HG02798 (cell line): ENCODE results near the gene KCNIP3.
"Not testable (repeated sequence)": the region's sequence is repeated elsewhere in the genome, so short reads cannot be mapped to it uniquely, and the experiment has no call there.

ENCODE experiments used
- ATAC-seq: cut with Tn5 transposase; IDR thresholded peaks from one replicate; pipeline ENCODE4 v1.9.1; 2021; ENCODE audit warnings: mild to moderate bottlenecking; ENCODE audit not compliant: unreplicated experiment, poor library complexity

Gene KCNIP3

DNA sequence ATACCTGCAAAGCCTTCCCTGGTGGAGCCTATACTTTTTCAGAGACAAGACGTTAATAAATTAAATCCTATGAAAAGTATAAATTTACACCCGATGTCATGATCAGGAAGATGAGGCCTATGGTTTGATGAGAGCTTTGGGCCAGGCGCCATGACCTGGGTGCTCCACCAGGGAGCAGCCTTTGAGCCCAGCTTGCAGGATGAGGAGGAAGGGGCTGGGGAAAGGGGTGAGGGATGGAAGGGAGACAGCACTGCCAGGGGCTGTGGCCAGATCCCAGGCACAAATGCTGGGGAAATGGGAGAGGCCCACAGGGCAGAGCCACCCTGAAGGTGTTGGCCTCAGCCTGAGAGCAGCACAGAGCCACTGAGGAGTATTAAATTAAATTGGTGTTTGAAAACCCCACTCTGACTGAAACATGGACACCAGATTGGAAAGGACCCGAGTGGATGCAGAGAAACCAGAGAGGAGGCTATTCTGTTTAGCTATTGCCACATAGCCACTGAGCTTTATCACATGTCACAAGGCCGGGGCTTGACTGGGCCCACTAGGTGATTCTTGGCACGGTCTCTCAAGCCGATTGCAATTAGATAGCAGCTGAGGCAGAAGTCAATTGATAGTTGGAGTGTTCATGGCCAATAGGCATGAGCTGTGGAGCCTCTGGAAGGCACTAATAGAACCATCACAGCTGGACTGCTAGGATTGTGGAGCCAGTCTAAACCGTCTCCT is 95.7 kb downstream of the KCNIP3 start:
- ATAC-seq, result no peak

GRCh38 chr2:95393901-95394300 is 96.8 kb downstream of the KCNIP3 start:
- no peak for ATAC-seq

DNA sequence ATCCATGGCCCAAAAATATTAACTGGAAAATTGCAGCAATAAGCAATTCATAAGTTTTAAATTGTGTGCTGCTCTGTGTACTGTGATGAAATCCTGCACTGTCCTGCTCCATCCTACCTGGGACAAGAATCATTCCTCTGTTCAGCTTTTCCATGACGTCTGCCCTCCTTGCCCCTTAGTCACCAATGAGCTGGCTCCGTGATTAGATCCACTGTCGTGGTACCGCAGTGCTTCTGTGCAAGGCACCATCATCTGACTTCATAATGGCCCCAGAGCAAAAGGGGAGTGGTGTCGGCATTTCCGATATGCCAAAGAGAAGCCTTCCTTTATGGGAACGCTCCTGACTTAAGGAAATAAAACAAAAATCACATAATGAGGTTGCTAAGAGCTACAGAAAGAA is 101.9 kb downstream of the KCNIP3 start:
- ATAC-seq, result no peak

DNA sequence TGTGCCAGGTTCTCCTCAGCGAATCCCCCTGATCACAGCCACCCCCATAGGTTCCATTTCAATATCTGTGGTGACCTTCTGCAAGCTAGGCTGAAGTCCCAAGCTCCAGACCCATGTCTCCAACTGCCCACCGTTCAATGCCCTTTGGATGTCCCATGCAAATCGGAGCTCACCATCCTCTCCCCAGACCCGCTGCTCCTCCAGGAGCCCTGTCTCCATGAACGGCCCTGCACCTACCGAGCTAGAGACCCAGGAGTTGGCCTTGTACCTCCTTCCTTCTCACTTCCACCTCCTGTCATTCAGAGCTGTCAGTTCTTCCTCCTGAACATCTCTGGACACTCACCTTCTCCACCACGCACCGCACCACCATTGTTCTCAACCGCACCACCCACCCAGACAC is 104.3 kb downstream of the KCNIP3 start:
- ATAC-seq, result no peak

DNA sequence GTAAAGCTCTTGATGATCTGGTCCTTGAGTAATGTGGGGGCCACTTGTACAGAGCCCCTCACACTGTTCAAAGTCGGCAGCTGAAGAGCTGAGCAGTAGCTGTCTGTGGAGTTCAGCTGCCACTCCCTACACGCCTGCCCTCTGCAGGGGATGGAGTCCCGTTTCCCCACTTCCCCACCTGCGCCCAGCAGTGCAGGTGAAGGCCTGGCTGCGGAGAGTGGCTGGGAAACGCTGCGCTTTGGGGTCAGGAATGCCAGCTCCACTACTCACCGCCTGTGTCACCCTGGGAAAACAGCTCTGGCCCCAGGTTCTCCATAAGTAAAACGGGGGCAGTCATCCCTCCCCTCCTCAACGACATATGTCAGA is 104.8 kb downstream of the KCNIP3 start:
- ATAC-seq, result peak; percentile 8

GRCh38 chr2:95402370-95403203 is 105.4 kb downstream of the KCNIP3 start, which contains the start of gene FAHD2A:
Gene FAHD2A, plus strand, starts transcription at chr2:95402708. Its CDS starts 2,851 bp downstream, at chr2:95405559.
- ATAC-seq, result peak; percentile 97

- peak; percentile 27 for ATAC-seq
Observed at GRCh38 chr2:95403204-95403721, 106.1 kb downstream of the KCNIP3 start.

DNA sequence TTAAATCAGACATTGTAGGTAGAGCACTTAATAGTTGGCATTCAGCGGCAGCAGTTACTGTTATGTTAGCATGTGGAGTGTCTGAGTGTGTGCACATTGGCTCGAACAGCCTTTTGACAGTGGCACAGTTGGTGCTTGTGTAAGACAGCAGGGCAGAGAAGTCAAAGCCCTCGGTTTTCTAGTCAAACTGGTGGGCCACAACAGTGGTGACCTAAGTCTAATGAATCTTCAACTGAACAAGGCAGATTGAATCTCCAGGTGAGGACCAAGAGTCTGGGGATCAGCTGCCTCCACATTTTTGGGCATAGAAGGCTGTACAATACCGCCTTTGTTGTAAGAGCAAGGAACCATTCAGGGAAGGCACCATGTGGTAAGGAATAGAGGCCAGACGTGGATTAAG is 106.7 kb downstream of the KCNIP3 start:
- ATAC-seq, result not testable (repeated sequence)

- ATAC-seq, result not testable (repeated sequence)
Observed at GRCh38 chr2:95404676-95405075, 107.5 kb downstream of the KCNIP3 start.

- ATAC-seq, result not testable (repeated sequence)
Observed at GRCh38 chr2:95411239-95411638, 114.1 kb downstream of the KCNIP3 start.

GRCh38 chr2:95414015-95414594 is 117.0 kb downstream of the KCNIP3 start:
- ATAC-seq, result peak; percentile 88

- ATAC-seq, result not testable (repeated sequence)
Observed at GRCh38 chr2:95415138-95415537, 118.0 kb downstream of the KCNIP3 start.

- not testable (repeated sequence) for ATAC-seq
Observed at GRCh38 chr2:95415561-95415960, 118.4 kb downstream of the KCNIP3 start.

DNA sequence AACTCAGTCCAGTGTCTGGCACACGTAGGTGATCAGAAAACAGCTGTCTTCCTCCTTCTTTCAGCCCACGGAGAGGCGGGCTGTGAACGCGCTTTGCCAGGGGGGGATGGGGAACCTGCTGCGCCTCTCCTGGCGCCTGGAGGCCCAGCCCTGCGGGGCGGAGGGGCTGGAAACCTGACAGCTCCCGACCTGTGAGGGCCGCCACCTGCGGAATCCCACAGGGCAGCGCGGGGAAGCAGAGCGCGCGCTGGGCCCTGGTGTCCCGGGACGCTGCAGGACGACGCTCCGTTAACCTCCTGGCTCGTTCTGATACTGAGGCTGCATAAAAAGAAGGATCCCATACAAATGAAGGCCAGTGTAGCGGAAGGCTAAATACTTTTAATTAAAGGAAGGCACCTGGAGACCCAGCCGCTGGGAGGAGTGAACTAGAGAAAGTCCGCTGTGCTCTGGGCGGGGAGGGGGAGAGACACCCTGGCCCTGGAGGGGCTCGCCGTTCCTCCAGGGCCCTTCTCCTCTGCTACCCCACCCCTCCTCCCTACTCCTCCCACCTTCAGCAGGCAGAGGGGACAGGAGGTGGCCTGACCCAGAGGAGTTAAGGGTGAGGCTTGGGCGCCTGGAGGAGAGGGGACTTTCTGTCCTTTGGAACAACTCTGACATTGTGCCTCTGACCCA is 130.2 kb downstream of the KCNIP3 start:
- ATAC-seq, result not testable (repeated sequence)

DNA sequence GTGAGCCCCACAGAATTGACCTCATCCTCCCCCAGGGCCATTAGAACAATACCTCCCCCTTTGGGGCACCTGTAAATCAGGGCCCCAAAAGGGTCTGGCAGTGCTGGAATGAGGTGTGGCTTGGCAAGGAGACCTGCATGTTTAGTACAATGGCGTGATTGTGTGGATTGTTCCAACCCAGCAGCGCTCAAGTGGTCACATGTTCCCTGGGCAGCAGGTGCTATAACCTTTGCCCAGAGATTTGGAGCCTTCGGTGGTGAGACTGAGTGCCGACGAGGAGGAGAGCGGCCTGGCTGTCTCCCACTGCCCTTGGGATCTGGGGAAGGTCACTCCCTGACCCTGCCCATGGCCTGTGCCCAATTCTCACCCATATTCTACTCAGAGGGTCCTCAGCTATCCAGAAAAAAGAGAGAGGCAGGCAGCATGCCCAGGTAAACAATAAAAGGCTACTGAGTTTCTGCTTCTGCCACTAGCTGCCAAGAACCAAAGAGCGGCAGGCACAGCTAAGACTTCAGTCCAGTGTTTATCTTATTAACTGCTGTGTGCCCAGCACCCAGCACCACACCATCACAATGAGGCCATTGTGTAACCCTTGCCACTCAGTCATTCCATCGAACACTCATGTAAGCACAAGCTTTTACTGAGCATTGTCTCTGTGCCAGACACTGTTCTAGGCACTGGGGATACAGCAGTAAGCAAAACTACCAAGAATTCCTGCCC is 132.8 kb downstream of the KCNIP3 start:
- ATAC-seq, result not testable (repeated sequence)

DNA sequence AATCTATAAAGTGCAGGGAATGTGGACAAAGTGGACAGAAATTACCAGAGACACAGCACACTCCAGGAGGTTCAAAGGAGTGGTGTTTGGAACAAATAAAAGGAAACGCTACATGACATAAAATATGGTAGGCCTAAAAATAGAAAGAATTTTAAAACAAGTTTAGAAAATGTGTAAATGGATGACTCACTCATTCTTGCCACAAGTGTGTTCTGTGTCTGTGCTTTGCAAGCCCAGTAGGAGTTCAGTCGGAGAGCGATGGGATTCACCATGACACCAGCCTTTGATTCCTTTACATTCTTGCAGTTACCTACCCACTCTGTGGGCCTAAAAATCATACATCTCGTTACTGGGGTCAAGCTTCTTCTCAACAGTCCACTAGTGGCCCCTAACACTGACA is 136.2 kb downstream of the KCNIP3 start:
- ATAC-seq, result not testable (repeated sequence)

DNA sequence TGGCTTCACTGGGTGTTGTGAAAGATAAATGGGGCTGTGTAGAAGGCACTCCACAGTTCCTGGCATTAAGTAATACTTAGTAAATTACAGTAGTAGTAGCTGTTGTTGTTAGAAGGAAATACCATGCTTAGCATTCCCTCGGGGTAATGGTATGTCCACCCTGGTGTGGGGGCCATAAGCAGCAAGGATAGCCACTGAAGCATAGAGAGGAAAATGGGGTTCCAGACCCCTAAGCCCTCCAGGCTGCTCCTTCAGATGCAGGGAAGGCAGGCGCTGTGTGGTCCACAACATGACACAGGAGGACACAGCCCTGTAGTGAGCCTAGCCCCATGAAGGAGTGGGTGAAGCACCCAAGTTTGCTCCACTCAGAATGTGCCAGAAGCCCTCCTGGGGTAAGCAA is 136.8 kb downstream of the KCNIP3 start:
- not testable (repeated sequence) for ATAC-seq

GRCh38 chr2:95434507-95435076 is 137.4 kb downstream of the KCNIP3 start:
- not testable (repeated sequence) for ATAC-seq

DNA sequence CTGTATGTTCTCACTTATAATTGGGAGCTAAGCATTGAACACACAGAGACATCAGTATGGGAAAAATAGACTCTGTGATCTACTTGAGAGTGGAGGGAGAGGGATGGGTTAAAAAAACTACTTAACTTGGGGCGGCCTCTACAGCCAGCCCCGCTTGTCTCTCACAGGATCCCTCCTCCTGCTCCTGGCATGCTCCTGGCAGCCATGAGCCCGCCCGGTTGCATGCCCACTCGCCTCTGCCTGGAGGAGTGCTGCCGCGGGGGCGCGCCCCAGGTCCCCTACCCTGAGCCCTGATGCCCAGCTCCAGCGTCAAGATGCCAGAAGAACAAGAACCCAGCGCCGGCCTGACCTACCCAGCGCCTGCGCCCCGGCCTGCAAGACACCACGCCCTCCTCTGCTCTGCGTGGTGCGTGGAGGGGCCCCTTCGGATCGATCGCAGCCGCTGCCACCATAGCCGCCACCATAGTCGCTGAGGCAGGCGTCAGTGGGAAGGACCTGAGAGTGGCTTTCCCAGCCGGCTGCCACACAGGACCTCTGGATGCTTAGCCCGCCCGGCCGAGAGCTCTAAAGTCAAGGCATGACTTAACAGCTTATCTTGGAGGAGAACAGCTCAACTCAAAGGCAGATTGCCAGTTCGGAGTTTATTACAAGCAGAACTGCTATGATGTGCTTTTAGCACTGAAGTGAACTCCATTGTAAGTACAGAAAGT is 138.2 kb downstream of the KCNIP3 start:
- ATAC-seq, result not testable (repeated sequence)
